HG02623 (cell line): ENCODE results near the gene TNNI2.
"Not testable (repeated sequence)": the region's sequence is repeated elsewhere in the genome, so short reads cannot be mapped to it uniquely, and the experiment has no call there.

Source experiments
- ATAC-seq: cut with Tn5 transposase; IDR thresholded peaks from one replicate; pipeline ENCODE4 v1.9.1; 2021; ENCODE audit warnings: moderate library complexity; ENCODE audit not compliant: unreplicated experiment

Gene TNNI2

DNA sequence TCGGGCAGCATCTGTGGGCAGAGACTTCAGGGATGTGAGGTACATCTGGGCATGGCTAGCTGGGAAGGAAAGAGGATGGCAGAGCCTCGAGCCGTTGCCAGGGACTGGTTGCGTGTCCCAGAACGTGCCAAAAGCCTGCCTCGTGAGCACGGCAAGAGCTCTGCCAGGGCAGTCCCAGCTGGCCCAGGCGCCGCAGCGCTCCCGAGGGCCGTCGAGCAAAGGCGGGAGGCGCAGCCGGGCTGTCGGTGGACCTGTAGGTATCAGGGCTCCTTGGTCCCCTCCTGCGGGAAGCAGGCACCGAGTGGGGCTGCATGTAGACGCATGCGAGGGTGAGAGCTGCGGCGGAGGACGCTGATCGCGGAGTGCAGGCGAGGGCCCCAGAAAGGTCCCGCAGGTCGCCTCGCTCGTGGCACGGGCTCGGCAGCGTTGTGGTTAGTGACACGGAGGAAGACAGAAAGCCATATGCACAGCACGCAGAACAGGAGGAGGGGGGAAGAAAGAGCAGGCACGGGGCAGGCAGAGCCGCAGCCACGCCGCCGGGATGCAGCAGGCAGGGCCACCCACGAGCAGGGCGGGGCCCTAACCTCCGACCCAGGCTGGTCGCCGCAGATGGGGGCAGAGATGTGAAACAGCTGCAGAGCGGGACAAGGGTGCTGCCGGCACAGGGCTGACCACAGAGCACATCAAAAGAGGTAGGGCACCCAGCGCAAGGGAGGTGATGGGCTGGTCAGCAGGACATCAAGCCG is 32.1 kb downstream of the TNNI2 start:
- ATAC-seq: no peak

DNA sequence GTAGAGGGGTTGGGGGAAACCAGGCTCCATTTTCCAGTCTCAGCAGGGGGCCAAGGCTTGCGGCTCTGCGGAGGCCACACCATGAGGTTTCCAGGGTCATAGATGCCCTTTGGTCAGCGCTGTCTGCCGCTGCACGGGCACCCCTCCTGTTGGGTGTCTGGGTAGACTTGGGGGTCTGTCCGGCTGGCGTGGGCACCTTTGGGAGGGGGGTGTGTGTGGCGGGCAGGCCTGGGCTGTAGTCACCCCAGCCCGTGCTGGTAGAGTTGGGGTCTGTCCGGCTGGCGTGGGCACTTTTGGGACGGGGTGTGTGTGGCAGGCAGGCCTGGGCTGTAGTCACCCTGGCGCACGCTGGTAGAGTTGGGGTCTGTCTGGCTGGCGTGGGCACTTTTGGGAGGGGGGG is 32.8 kb downstream of the TNNI2 start:
- no peak for ATAC-seq

DNA sequence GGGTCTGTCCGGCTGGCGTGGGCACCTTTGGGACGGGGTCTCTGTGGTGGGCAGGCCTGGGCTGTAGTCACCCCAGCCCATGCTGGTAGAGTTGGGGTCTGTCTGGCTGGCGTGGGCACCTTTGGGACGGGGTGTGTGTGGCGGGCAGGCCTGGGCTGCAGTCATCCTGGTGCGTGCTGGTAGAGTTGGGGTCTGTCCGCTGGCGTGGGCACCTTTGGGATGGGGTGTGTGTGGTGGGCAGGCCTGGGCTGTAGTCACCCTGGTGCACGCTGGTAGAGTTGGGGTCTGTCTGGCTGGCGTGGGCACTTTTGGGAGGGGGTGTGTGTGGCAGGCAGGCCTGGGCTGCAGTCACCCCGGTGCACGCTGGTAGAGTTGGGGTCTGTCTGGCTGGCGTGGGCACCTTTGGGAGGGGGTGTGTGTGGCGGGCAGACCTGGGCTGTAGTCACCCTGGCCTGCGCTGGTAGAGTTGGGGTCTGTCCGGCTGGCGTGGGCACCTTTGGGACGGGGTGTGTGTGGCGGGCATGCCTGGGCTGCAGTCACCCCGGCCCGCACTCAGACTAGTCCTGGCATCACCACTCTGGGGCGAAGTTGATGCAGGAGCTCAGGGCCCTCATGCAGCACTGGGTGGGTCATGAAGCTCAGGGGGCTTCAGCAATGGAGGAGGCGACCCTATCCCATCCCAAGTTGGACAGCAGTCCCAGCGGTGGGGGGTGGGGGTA is 33.6 kb downstream of the TNNI2 start:
- no peak for ATAC-seq

DNA sequence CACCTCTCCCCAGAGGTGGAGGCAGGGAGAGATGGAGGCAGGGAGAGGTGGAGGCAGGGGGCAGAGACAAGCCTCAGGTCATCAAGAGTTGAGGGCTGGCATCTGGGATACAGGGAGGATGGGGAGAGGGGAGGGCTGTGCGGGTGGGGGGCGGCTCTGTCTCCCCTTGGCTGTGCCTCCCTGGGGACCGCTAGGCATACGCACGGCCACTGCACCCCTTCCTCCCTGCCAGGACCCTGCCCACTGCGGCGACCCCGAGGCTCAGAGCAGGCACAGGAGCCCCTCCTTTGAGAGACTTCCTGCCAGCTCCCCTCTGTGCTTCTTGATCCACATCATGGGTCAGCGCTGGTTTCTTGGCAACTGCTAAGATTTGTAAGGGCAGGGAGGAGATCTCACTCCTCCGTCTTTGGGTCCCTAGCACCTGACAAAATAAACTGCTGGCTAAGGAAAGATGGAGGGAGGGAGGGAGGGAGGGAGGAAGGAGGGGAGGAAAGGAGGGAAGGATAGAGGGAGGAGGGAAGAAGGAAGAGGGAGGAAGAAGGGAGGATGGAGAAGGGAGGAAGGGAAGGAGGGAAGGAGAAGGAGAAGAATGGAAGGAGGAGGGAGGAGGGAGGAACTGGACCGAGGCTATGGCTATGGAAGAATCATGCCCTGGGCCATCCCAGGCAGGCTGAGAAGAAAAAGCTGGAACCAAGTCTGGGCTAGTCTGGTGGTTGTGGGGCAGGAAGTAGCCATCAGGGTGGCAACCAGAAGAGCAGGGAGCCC is 34.4 kb downstream of the TNNI2 start:
- no peak for ATAC-seq

DNA sequence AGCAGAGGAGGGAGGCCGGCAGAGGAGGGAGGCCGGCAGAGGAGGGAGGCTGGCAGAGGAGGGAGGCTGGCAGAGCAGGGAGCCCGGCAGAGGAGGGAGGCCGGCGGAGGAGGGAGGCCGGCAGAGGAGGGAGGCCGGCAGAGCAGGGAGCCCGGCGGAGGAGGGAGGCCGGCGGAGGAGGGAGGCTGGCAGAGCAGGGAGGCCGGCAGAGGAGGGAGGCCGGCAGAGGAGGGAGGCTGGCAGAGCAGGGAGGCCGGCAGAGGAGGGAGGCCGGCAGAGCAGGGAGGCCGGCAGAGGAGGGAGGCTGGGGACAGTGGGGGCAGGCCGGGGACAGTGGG is 35.0 kb downstream of the TNNI2 start:
- ATAC-seq: not testable (repeated sequence)

DNA sequence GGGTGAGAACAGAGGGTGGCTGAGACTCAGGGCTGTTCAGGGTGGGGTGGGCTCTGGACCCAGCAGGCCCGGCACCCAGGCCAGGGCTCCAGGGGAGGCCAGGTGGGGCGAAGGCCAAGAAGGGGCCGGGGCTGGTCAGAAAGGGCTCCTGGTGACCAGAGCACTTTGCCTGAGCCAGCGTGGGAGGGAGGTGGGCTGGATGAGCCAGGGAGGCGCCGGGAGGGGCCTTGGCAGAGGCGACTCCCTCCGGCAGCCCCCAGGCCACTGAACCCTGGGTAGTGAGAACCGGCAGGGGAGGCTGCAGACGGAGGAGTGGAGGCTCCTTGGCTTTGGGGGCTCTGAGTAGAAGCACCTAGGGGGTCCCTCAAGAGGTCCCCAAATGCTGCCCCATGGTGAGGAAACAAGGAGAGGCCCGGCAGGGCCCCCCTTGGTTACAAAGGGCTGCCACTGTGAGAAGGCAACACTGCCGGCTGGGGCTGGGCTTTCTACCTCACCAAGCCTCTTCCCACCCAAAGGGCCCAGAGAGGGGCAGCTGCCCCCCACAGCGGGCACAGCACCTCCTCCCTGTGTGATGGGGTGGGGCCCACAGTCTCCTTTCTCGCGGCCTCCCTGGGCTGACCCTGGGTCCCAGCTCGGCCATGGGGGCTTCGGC is 35.8 kb downstream of the TNNI2 start:
- not testable (repeated sequence) for ATAC-seq

DNA sequence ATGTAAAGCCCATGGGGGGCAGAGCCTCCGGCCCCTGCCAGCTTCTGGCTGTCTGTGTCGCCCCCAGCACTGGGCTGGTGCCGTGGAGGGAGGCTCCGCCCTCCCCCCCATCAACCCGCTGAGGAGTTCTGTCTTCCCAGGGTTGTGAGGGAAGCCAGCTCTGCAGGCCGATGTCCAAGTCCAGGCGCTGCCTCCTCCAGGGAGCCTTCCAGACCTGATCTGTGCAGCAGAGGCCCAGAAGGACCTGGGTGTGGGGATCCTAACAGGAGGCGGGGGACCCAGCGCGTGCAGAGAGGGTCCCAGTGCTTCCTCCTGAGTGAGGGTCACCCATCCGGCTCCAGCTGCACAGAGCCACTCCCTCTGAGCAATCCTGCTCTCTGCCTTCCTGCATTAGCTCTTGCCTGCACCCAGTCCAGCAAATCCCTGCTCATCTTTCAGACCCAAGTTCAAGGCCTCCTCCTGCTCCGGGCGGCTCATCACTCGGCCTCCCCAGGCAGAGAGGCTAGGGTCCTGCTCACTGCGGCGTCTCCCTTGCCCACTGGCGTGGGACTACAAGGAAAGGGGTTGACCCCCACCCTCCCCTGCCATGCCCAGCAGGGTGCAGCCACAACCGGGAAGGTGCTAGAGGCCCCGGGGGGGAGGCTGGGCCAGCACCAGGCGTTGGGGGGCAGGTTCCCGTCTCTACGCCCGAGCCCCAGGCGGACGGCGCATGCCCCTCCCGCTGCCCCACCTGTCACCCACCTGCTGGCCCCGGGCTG is 36.5 kb downstream of the TNNI2 start:
- ATAC-seq: no peak

DNA sequence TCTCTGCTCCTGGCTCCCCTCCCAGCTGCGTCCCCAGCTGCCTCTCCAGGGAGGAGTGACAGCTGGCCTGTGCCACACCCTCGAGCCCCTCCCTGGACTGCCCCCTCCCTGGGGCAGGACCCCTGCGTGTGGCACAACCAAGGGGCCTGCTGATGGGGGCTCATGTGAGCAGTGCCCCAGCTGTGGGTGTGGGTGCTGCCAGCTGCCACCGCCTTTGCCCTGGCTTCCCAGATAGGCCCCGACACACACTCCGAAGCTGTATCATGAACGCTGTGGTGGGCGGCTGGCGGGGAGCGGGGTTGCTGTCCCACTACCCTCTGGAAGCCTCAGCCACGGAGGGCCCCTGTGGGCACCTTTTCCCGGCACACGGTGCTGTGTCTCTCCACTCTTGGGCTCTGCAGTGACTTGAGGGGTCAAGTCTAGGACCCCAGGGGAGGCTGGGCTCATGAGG is 37.1 kb downstream of the TNNI2 start:
- ATAC-seq: not testable (repeated sequence)

DNA sequence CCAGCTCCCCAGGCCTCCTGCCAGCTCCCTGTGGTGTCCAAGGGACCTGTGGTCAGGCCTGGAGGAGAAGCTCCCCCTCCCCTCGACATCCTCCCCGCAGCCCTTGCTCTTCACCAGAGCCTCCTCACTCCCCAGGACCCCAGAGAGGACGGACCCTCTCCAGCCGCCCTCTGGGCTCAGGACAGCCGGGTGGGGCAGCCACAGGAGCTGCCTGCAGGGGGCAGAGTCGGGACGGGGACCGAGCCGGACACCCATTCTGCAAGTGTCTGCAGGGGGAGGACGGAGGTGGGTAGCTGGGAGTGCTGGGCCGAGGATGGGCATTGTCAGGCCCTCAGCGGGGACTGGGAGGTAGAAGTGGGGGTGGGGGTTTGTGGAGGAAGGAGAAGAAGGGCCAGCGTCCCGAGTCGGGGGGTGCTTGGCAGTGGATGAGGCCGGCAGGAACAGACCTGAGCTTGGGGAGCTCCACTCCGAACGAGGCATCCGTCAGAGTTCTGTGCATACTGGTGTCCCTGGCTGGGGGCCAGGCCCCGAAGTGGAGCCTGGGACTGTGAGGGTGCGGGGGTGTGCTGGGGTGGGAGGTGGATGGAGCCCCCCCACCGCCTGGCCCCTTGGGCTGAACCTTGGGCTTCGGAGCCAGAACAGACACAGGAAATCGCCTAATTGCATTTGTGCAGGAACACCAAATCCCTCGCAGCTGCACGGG is 37.7 kb downstream of the TNNI2 start:
- no peak for ATAC-seq

DNA sequence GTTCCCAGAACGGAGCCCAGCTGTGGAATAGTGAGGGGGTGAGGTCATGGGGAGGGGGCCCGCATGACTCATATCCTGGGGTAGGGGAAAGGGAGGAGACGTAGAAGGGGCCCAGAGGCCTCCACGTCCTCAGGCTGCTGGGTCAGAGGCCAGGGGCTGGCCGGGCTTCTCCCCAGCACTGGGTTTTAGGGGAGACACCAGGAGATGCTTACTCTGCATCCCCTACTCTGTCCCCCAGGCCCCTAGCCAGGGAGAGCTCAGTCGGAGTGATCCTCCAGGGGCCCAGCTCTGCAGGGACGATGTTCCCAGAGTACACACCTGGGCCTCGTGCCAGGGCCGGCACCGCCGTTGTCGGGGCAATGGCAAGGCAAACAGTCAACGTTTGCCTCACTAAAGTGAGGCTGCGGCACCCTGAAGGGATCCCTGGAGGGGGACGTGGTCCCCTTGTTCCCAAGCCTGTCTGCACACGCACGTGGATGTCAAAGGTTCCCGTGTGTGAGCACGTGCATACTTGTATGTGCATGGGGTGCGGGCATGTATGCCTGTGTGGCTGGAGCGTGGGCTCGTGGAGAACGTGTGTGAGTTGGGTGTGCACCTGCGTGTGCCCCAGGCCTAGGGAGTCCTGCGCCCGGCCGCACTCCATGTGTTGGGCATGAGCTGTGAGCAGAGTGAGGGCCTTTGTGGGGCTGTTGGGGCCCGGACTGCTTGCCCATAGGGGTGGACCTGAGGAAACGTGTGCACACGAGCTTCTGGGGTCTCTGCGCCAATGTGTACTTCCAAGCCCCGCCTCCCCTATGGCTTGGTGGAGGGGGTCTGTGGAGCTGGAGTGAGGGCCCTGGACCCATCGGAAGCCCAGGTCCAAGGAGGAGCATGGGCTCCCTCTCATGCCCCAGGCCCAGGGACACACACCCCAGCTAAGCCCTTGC is 38.7 kb downstream of the TNNI2 start:
- ATAC-seq: no peak

DNA sequence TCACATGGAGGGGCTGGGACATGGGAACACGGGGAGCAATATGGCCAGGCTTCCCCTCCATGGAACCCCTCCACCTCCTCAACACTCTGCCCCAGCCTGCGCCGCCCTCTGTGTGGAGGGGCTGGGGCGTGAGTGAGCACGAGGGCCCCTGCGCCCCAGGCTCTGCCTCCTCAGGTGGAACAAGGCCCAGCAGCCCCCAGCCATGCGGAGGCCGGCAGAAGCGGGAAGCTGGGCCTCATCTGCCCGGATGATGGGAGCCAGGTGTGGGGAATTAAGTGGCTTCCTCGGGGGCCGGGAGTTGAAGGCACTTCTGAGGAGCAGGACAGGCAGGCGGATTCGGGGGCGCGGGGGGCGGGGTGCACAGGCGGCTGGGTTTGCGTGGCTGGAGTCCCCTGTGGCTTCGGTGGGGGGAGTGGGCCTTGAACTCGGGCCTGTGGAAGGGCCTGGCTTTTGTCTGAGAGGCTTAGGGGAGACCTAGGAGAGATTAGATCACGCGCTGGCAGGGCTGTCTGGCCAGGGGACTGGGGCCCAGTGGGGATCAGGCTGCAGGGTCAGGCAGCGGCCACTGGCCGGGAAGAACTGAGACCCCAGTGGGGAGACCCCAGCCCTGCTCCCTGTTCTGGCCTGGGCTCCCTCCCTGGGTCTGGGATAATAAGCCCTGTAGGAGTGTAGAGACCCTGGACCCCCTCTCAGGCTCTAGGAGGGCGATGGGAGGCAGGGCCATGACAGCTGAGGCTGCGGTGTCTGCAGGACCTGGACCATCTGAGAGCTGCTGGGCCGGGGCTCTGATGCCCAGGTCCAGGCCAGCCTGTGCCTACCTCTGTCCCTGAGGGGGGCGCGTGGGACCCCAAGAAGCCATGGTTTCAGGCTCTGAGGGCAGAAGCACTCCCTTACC is 39.6 kb downstream of the TNNI2 start:
- ATAC-seq: no peak

DNA sequence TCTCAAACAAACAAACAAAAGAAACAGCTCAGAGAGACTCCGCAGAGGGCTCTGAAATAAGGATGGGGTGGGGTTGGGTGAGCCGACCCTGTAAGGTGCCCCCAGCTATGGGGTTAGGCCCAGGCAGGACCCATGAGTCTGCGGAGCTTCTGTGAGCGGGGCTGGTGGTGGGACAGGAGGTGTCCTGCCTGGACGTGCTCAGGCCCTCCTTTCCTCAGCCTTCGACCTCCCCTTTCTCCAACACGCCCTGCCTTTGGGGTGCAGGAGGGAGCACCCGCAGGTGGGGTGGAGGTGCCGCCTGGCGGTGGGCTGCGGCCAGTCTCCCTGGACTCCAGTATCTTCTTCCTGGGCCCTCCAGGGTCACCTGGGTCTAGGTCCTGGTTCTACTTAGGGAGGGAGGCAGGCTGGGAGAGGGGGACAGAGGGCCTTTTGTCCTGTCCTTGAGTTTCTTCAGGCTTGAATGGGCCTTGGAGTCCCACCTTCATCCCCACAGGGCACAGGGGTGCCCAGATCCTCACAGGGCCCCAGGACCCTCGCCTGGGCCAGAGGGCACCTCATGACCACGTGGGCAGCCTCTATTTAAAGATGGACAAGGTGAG is 40.7 kb downstream of the TNNI2 start:
- no peak for ATAC-seq

DNA sequence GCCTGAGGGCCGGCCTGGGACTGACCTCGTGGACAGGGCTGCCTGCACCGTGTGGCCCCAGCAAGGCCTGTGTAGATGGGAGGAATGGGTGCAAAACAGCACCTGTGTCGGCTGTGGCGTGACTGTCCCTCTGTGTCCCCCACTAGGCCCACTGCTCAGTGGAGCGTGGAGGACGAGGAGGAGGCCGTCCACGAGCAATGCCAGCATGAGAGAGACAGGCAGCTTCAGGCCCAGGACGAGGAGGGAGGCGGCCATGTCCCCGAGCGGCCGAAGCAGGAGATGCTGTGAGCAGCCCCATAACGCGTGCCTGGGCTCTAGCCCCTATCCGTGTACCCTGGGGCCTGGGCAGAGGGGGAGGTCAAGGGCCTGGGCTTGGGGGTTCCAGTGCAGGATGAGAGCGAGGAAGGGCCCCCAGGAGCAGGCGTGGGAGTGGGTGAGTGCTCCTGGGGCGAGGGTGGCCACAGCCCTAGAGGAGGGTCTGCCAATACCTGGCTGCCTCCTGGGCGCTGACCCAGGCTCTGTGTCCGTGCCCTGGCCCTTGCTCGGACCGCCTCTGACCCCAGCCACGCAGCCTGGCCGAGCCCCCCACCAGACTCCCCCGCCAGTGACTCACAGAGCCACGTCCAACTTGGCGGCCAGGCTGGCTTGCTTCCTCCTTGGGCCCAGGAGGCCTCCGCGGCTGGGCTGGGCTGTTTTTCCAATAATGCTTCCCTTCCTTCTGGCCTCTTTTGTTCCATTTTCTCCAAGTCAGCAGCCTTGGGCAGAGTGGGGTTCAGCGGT is 41.4 kb downstream of the TNNI2 start:
- ATAC-seq: no peak

DNA sequence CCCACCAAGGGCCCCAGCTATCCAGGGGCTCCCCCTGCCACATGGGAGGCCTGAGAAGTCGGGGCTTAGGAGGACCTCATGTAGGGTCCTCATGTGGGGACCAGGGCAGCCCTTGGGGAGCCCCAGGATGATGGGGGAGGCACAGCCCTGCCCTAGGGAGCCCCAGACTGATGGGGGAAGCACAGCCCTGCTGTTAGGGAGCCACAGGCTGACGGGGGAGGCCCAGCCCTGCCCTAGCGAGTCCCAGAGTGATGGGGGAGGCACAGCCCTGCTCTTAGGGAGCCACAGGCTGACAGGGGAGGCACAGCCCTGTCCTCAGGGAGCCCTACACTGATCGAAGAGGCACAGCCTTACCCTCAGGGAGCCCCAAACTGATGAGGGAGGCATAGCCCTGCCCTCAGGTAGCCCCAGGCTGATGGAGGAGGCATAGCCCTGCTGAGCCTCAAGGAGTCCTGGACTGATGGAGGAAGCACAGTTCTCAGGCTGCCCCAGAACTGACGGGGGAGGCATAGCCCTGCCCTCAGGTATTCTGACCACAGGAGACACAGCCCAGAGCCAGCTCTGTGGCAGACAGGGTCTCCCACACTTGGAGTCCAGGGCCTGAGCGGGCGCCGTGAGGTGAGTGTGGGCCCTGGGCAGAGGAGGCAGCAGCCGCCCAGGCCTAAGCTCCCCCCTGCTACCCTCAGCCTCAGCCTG is 42.1 kb downstream of the TNNI2 start:
- no peak for ATAC-seq

DNA sequence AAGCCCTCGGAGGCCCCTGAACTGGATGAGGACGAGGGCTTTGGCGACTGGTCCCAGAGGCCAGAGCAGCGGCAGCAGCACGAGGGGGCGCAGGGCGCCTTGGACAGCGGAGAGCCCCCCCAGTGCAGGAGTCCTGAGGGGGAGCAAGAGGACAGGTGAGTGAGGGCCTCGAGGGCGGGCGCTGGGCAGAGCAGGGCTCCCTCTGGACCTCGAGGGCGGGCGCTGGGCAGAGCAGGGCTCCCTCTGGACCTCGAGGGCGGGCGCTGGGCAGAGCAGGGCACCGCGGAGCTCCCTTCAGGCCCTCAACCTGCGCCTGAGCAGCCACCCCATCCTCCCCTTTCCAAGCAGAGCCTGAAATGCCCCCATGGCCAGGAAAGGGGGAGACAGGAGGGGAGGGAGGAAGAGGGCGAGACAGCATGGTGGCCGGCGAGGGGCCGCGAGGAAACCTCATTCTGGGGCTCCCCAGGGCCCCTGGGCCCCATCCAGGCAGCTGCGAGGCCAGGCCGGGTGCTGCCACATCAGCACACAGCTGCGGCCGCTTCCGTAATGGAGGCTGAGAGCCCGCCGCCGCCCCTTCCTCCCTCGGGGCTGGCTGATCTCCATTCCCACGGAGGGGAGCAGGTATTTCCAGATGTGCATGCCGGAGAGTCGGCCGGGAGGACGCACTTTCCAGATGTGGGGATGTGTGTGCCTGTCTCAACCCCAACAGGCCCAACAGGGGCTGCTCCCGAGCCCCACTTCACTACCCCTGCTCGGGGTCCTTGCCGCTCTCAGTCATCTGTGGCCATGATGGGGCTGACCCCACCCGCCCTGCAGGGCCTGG is 42.9 kb downstream of the TNNI2 start:
- ATAC-seq: no peak
